WTC11 (cell line): ENCODE measurements around the gene TULP1. TPM values are rescaled to one million over a fixed set of nuclear protein-coding genes. Genes with fewer than 3 reads are reported as not detected.

ENCODE experiments used
- ATAC-seq: fragments of 200-7000 bp; cut with Tn5 transposase; 2 replicates; pipeline ENCODE4 v1.10.0; 2021; ENCODE audit warnings: mild to moderate bottlenecking, moderate library complexity
- CTCF ChIA-PET: fragments of 300-600 bp; sonication (Branson Sonifier 250); formaldehyde crosslinking; loops from one replicate; lab custom pipeline; 2021; ENCODE audit warnings: antibody characterized with exemption; lab: Charles Lee
- POLR2A ChIA-PET: fragments of 350-600 bp; sonication (Branson Sonifier 250); formaldehyde crosslinking; loops from one replicate; lab custom pipeline; 2021; ENCODE audit warnings: antibody characterized with exemption; lab: Charles Lee
- DNase-seq: peaks from one replicate; pipeline ENCODE4 v3.0.0; 2021; ENCODE audit warnings: low spot score
- H3K27ac Mint-ChIP-seq: 2 replicates; pipeline ENCODE4 v1.8.0; 2021; ENCODE audit warnings: mixed read lengths
- H3K27me3 Mint-ChIP-seq: 2 replicates; pipeline ENCODE4 v1.8.0; 2021; ENCODE audit warnings: low read depth, mild to moderate bottlenecking, moderate library complexity, mixed read lengths
- H3K36me3 Mint-ChIP-seq: 2 replicates; pipeline ENCODE4 v1.8.0; 2021; ENCODE audit warnings: mixed read lengths
- H3K4me1 Mint-ChIP-seq: 2 replicates; pipeline ENCODE4 v1.8.0; 2022; ENCODE audit warnings: mixed read lengths
- H3K4me3 Mint-ChIP-seq: 2 replicates; pipeline ENCODE4 v1.8.0; 2021; ENCODE audit warnings: mild to moderate bottlenecking, moderate library complexity, mixed read lengths
- H3K9me3 Mint-ChIP-seq: 2 replicates; pipeline ENCODE4 v1.8.0; 2021; ENCODE audit warnings: mixed read lengths
- ARID4B ChIP-seq: sonication (generic); formaldehyde crosslinking; IDR thresholded peaks from 2 replicates; pipeline ENCODE4 v1.8.0; 2023; ENCODE audit warnings: missing genetic modification reagents, mild to moderate bottlenecking, borderline replicate concordance
- ESRRA ChIP-seq: sonication (generic); formaldehyde crosslinking; IDR thresholded peaks from 2 replicates; pipeline ENCODE4 v1.8.1; 2022; ENCODE audit warnings: mild to moderate bottlenecking, missing genetic modification reagents, borderline replicate concordance
- FOXK1 ChIP-seq: sonication (generic); formaldehyde crosslinking; IDR thresholded peaks from 2 replicates; pipeline ENCODE4 v1.8.0; 2022; ENCODE audit warnings: mild to moderate bottlenecking, moderate library complexity, missing genetic modification reagents
- FOXP1 ChIP-seq: sonication (generic); formaldehyde crosslinking; IDR thresholded peaks from 2 replicates; pipeline ENCODE4 v1.8.0; 2022; ENCODE audit warnings: missing genetic modification reagents, mild to moderate bottlenecking, moderate library complexity, borderline replicate concordance
- GTF2I ChIP-seq: fragments of 250-450 bp; sonication (Bioruptor Pico); conservative IDR thresholded peaks from 2 replicates; pipeline ENCODE4 v1.4.0; 2021; ENCODE audit warnings: mild to moderate bottlenecking
- JAZF1 ChIP-seq: fragments of 250-450 bp; sonication (Bioruptor Pico); IDR thresholded peaks from 2 replicates; pipeline ENCODE4 v1.9.0; 2021; ENCODE audit warnings: moderate library complexity, mild to moderate bottlenecking, inconsistent platforms
- JUN ChIP-seq: sonication (generic); formaldehyde crosslinking; IDR thresholded peaks from 2 replicates; pipeline ENCODE4 v1.8.0; 2023; ENCODE audit warnings: mild to moderate bottlenecking, missing genetic modification reagents
- MXD4 ChIP-seq: fragments of 250-450 bp; sonication (Bioruptor Pico); IDR thresholded peaks from 2 replicates; pipeline ENCODE4 v1.8.0; 2021; ENCODE audit warnings: mild to moderate bottlenecking, moderate library complexity, borderline replicate concordance
- PRRX2 ChIP-seq: fragments of 250-450 bp; sonication (Bioruptor Pico); IDR thresholded peaks from 2 replicates; pipeline ENCODE4 v1.8.0; 2021; ENCODE audit warnings: mild to moderate bottlenecking
- RORB ChIP-seq: fragments of 250-450 bp; sonication (Bioruptor Pico); IDR thresholded peaks from 2 replicates; pipeline ENCODE4 v1.9.0; 2021; ENCODE audit warnings: mild to moderate bottlenecking
- SMAD4 ChIP-seq: sonication (generic); formaldehyde crosslinking; IDR thresholded peaks from 2 replicates; pipeline ENCODE4 v1.8.0; 2022; ENCODE audit warnings: mild to moderate bottlenecking, missing genetic modification reagents
- ZBTB21 ChIP-seq: sonication (generic); formaldehyde crosslinking; IDR thresholded peaks from 2 replicates; pipeline ENCODE4 v1.8.1; 2023; ENCODE audit warnings: mild to moderate bottlenecking, missing genetic modification reagents, borderline replicate concordance
- ZNF138 ChIP-seq: sonication (generic); formaldehyde crosslinking; conservative IDR thresholded peaks from 2 replicates; pipeline ENCODE4 v1.8.1; 2022; ENCODE audit warnings: mild to moderate bottlenecking, moderate library complexity, missing genetic modification reagents
- ZNF317 ChIP-seq: sonication (generic); formaldehyde crosslinking; IDR thresholded peaks from 2 replicates; pipeline ENCODE4 v1.8.1; 2023; ENCODE audit warnings: low read depth, mild to moderate bottlenecking, moderate library complexity, missing genetic modification reagents, borderline replicate concordance
- ZNF532 ChIP-seq: fragments of 250-450 bp; sonication (Bioruptor Pico); IDR thresholded peaks from 2 replicates; pipeline ENCODE4 v1.9.0; 2021; ENCODE audit warnings: mild to moderate bottlenecking, borderline replicate concordance
- ZNF671 ChIP-seq: fragments of 250-450 bp; sonication (Bioruptor Pico); IDR thresholded peaks from 2 replicates; pipeline ENCODE4 v1.8.0; 2021; ENCODE audit warnings: mild to moderate bottlenecking
- total RNA-seq: library from RNA; stranded (reverse); gene quantifications from 3 replicates; pipeline ENCODE4 v1.2.3, GENCODE V29; 2021
- TF ChIP-seq, protein P1 (sequence below): fragments of 250-450 bp; sonication (Bioruptor Pico); IDR thresholded peaks from 2 replicates; pipeline ENCODE4 v2.1.2; 2022; ENCODE audit warnings: mild to moderate bottlenecking, moderate library complexity
- TF ChIP-seq, protein P2 (sequence below): sonication (generic); formaldehyde crosslinking; IDR thresholded peaks from 2 replicates; pipeline ENCODE4 v1.8.1; 2022; ENCODE audit warnings: mild to moderate bottlenecking, missing genetic modification reagents, moderate library complexity, borderline replicate concordance
- TF ChIP-seq, protein P3 (sequence below): fragments of 200-600 bp; IDR thresholded peaks from 2 replicates; pipeline ENCODE4 v1.8.0; 2022; ENCODE audit warnings: antibody characterized with exemption
- TF ChIP-seq, protein P4 (sequence below): sonication (generic); formaldehyde crosslinking; IDR thresholded peaks from 2 replicates; pipeline ENCODE4 v1.8.1; 2023; ENCODE audit warnings: mild to moderate bottlenecking, missing genetic modification reagents, moderate library complexity

TULP1 gene
- total RNA-seq, 1 experiment from 2014 or later = 2.9 TPM

GRCh38 chr6:35511562-35511941, 1.1 kb downstream of the TULP1 start:
- CTCF ChIA-PET = interaction anchor here (1.9 to 2.7 kb wide), 3 partner anchors 11 to 41 kb away, joined by 7 to 14 read pairs (median 8); no protein-coding TSS in a partner anchor
- peak overlapping the region; percentile 55 for H3K4me3 Mint-ChIP-seq
- peaks cover 39% of the 10 kb centered on the region for H3K4me1 Mint-ChIP-seq
- TF ChIP-seq, protein P1, sequence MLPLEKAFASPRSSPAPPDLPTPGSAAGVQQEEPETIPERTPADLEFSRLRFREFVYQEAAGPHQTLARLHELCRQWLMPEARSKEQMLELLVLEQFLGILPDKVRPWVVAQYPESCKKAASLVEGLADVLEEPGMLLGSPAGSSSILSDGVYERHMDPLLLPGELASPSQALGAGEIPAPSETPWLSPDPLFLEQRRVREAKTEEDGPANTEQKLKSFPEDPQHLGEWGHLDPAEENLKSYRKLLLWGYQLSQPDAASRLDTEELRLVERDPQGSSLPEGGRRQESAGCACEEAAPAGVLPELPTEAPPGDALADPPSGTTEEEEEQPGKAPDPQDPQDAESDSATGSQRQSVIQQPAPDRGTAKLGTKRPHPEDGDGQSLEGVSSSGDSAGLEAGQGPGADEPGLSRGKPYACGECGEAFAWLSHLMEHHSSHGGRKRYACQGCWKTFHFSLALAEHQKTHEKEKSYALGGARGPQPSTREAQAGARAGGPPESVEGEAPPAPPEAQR (CRISPR knock-in tag) = no peak
- TF ChIP-seq, protein P2, sequence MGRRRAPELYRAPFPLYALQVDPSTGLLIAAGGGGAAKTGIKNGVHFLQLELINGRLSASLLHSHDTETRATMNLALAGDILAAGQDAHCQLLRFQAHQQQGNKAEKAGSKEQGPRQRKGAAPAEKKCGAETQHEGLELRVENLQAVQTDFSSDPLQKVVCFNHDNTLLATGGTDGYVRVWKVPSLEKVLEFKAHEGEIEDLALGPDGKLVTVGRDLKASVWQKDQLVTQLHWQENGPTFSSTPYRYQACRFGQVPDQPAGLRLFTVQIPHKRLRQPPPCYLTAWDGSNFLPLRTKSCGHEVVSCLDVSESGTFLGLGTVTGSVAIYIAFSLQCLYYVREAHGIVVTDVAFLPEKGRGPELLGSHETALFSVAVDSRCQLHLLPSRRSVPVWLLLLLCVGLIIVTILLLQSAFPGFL (CRISPR knock-in tag) = no peak
- TF ChIP-seq GTF2I (CRISPR knock-in tag) (no peak), ZBTB21 (CRISPR knock-in tag) (no peak), RORB (CRISPR knock-in tag) (no peak), JAZF1 (no peak), FOXK1 (no peak), MXD4 (CRISPR knock-in tag) (no peak), ZNF138 (CRISPR knock-in tag) (no peak), SMAD4 (no peak), PRRX2 (CRISPR knock-in tag) (no peak), ARID4B (CRISPR knock-in tag) (no peak), ZNF671 (no peak), ESRRA (no peak), ZNF317 (CRISPR knock-in tag) (no peak), FOXP1 (CRISPR knock-in tag) (no peak; the same call in 1 of the 2 replicates), ZNF532 (CRISPR knock-in tag) (no peak), JUN (CRISPR knock-in tag) (no peak)
- TF ChIP-seq, protein P3, sequence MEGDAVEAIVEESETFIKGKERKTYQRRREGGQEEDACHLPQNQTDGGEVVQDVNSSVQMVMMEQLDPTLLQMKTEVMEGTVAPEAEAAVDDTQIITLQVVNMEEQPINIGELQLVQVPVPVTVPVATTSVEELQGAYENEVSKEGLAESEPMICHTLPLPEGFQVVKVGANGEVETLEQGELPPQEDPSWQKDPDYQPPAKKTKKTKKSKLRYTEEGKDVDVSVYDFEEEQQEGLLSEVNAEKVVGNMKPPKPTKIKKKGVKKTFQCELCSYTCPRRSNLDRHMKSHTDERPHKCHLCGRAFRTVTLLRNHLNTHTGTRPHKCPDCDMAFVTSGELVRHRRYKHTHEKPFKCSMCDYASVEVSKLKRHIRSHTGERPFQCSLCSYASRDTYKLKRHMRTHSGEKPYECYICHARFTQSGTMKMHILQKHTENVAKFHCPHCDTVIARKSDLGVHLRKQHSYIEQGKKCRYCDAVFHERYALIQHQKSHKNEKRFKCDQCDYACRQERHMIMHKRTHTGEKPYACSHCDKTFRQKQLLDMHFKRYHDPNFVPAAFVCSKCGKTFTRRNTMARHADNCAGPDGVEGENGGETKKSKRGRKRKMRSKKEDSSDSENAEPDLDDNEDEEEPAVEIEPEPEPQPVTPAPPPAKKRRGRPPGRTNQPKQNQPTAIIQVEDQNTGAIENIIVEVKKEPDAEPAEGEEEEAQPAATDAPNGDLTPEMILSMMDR = no peak
- TF ChIP-seq, protein P4, sequence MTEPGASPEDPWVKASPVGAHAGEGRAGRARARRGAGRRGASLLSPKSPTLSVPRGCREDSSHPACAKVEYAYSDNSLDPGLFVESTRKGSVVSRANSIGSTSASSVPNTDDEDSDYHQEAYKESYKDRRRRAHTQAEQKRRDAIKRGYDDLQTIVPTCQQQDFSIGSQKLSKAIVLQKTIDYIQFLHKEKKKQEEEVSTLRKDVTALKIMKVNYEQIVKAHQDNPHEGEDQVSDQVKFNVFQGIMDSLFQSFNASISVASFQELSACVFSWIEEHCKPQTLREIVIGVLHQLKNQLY (CRISPR knock-in tag) = no peak
- TF ChIP-seq, all 79 proteins: peak for 0
- ATAC-seq (peak; percentile 11), DNase-seq (peak; percentile 28)
- no peaks in the 10 kb centered on the region for H3K9me3 Mint-ChIP-seq
- H3K27ac Mint-ChIP-seq = no peak overlapping the region
- no peaks in the 10 kb centered on the region for H3K36me3 Mint-ChIP-seq
- POLR2A ChIA-PET = no interaction called here
- peaks cover 27% of the 10 kb centered on the region for H3K27me3 Mint-ChIP-seq
